Endodermal cell (in vitro differentiated cells): ENCODE measurements around the gene DCPS. TPM values are rescaled to one million over a fixed set of nuclear protein-coding genes. Genes with fewer than 3 reads are reported as not detected.

Experiments used
- DNase-seq: peaks from one replicate; pipeline ENCODE4 v3.0.0-alpha.2; 2017
- H3K27ac ChIP-seq: 2 replicates; pipeline ENCODE4 v1.5.1; 2013; ENCODE audit warnings: mild to moderate bottlenecking, low read depth, low read length, moderate library complexity
- H3K27me3 ChIP-seq: 2 replicates; pipeline ENCODE4 v1.6.1; 2013; ENCODE audit warnings: mild to moderate bottlenecking, low read length, moderate library complexity; ENCODE audit not compliant: insufficient read depth, control insufficient read depth, poor library complexity, severe bottlenecking
- H3K36me3 ChIP-seq: 2 replicates; pipeline ENCODE4 v1.7.0; 2013; ENCODE audit warnings: mild to moderate bottlenecking, low read length, moderate library complexity; ENCODE audit not compliant: control insufficient read depth, insufficient read depth
- H3K4me1 ChIP-seq: one replicate; pipeline ENCODE4 v1.7.0; 2013; ENCODE audit warnings: low read length; ENCODE audit not compliant: control insufficient read depth, insufficient read depth
- H3K4me3 ChIP-seq: 2 replicates; pipeline ENCODE4 v1.5.1; 2013; ENCODE audit warnings: mild to moderate bottlenecking, low read length, moderate library complexity
- H3K9ac ChIP-seq: 2 replicates; pipeline ENCODE4 v1.6.1; 2013; ENCODE audit warnings: mild to moderate bottlenecking, low read length, moderate library complexity; ENCODE audit not compliant: poor library complexity, severe bottlenecking; ENCODE audit errors: extremely low read depth
- H3K9me3 ChIP-seq: 2 replicates; pipeline ENCODE4 v1.6.1; 2013; ENCODE audit warnings: mild to moderate bottlenecking, low read length, moderate library complexity; ENCODE audit not compliant: control insufficient read depth
- H3K27ac Mint-ChIP-seq: 2 replicates; pipeline ENCODE4 v1.8.0; 2020; ENCODE audit warnings: mixed read lengths
- H3K27me3 Mint-ChIP-seq: 2 replicates; pipeline ENCODE4 v1.8.0; 2021; ENCODE audit warnings: mild to moderate bottlenecking, mixed read lengths; ENCODE audit not compliant: insufficient read depth
- H3K36me3 Mint-ChIP-seq: 2 replicates; pipeline ENCODE4 v1.8.0; 2020; ENCODE audit warnings: low read depth, mixed read lengths
- H3K4me1 Mint-ChIP-seq: 2 replicates; pipeline ENCODE4 v1.8.0; 2020; ENCODE audit warnings: mixed read lengths
- H3K4me3 Mint-ChIP-seq: 2 replicates; pipeline ENCODE4 v1.8.0; 2020; ENCODE audit warnings: mild to moderate bottlenecking, moderate library complexity, mixed read lengths
- H3K9me3 Mint-ChIP-seq: 2 replicates; pipeline ENCODE4 v1.8.0; 2020; ENCODE audit warnings: mild to moderate bottlenecking, mixed read lengths
- WGBS, 2 experiments: methylation state at CpG; one replicate each; pipeline versions ENCODE4 v1.1.5 to v1.1.7; 2013; ENCODE audit warnings: missing lambda C conversion rate in 2 of 2, mixed read lengths in 1 of 2; ENCODE audit not compliant: insufficient coverage in 1 of 2, insufficient read length in 1 of 2; 5-methylcytosine and 5-hydroxymethylcytosine counted together
- total RNA-seq, 2 donors: library from RNA; stranded (reverse); fragmentation: NEBNext Ultra II Directional in 1 of 2; extraction: Animal tissue kit (Norgen Biotek cat#: 25700) in 1 of 2; gene quantifications; 2 replicates in 1 of 2; 3 replicates in 1 of 2; pipeline ENCODE4 v1.2.1, GENCODE V29; 2021
- TF ChIP-seq, protein P1 (sequence below): fragments of 200-600 bp; sonication (generic); conservative IDR thresholded peaks from 2 replicates; pipeline ENCODE4 v1.5.0; 2021; ENCODE audit warnings: antibody characterized with exemption, mild to moderate bottlenecking

Gene DCPS
- total RNA-seq, 2 donors from 2014 or later = 19.0 to 22.6 TPM

DNA sequence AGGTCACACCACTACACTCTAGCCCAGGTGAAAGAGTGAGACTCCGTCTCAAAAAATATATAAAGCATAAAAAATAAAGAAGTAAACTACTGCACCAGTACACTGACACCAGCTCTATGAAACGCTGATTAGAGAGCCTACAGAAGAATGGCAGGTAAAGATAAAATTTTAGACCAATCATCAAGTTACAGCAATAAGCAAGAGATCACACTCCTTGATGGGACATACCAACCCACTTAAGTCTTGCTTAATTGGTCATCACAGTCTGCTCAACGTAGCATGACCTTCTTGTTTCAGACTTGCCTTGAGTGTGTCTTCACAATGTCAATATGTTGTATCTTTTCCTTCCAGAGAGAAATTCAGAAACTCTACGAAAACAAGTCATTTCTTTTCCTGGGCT lies 47.6 kb upstream of the DCPS start:
- Mint-ChIP-seq H3K27ac (no peak overlapping the region), H3K9me3 (no peaks in the 10 kb centered on the region), H3K4me1 (no peaks in the 10 kb centered on the region), H3K36me3 (peaks cover 76% of the 10 kb centered on the region), H3K27me3 (no peaks in the 10 kb centered on the region), H3K4me3 (no peak overlapping the region)
- Histone ChIP-seq H3K27ac (no peak overlapping the region), H3K9me3 (no peaks in the 10 kb centered on the region), H3K27me3 (no peaks in the 10 kb centered on the region), H3K9ac (no peak overlapping the region), H3K36me3 (peaks cover 60% of the 10 kb centered on the region), H3K4me3 (no peak overlapping the region), H3K4me1 (no peaks in the 10 kb centered on the region)
- no peak for DNase-seq
- WGBS, 2 experiments = 91 to 93% methylated on average over 3 of the region's 4 CpGs
- TF ChIP-seq, protein P1, sequence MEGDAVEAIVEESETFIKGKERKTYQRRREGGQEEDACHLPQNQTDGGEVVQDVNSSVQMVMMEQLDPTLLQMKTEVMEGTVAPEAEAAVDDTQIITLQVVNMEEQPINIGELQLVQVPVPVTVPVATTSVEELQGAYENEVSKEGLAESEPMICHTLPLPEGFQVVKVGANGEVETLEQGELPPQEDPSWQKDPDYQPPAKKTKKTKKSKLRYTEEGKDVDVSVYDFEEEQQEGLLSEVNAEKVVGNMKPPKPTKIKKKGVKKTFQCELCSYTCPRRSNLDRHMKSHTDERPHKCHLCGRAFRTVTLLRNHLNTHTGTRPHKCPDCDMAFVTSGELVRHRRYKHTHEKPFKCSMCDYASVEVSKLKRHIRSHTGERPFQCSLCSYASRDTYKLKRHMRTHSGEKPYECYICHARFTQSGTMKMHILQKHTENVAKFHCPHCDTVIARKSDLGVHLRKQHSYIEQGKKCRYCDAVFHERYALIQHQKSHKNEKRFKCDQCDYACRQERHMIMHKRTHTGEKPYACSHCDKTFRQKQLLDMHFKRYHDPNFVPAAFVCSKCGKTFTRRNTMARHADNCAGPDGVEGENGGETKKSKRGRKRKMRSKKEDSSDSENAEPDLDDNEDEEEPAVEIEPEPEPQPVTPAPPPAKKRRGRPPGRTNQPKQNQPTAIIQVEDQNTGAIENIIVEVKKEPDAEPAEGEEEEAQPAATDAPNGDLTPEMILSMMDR = no peak

GRCh38 chr11:126257144-126257543 lies 46.7 kb upstream of the DCPS start:
- H3K27me3 ChIP-seq = no peaks in the 10 kb centered on the region
- no peak overlapping the region for H3K27ac ChIP-seq
- Mint-ChIP-seq H3K27me3 (no peaks in the 10 kb centered on the region), H3K4me3 (no peak overlapping the region), H3K27ac (no peak overlapping the region), H3K9me3 (no peaks in the 10 kb centered on the region), H3K36me3 (peaks cover 77% of the 10 kb centered on the region), H3K4me1 (no peaks in the 10 kb centered on the region)
- H3K36me3 ChIP-seq = peaks cover 60% of the 10 kb centered on the region
- H3K9me3 ChIP-seq = no peaks in the 10 kb centered on the region
- no peak overlapping the region for H3K9ac ChIP-seq
- 97 to 100% methylated on average over 1 to 2 of the region's 2 CpGs for WGBS, 2 experiments
- H3K4me1 ChIP-seq = no peaks in the 10 kb centered on the region
- no peak overlapping the region for H3K4me3 ChIP-seq
- TF ChIP-seq, protein P1 = no peak
- no peak for DNase-seq

- H3K9ac ChIP-seq = no peak overlapping the region
- H3K4me3 ChIP-seq = no peak overlapping the region
- H3K27ac ChIP-seq = no peak overlapping the region
- no peaks in the 10 kb centered on the region for H3K27me3 ChIP-seq
- Mint-ChIP-seq H3K27me3 (no peaks in the 10 kb centered on the region), H3K36me3 (peaks cover 77% of the 10 kb centered on the region), H3K4me3 (no peak overlapping the region), H3K27ac (no peak overlapping the region), H3K9me3 (no peaks in the 10 kb centered on the region), H3K4me1 (no peaks in the 10 kb centered on the region)
- no peaks in the 10 kb centered on the region for H3K4me1 ChIP-seq
- no peak for DNase-seq
- TF ChIP-seq, protein P1 = no peak
- no peaks in the 10 kb centered on the region for H3K9me3 ChIP-seq
- 93 to 100% methylated on average over 1 of the region's 2 CpGs for WGBS, 2 experiments
- H3K36me3 ChIP-seq = peaks cover 65% of the 10 kb centered on the region
These were observed 46.1 kb upstream of the DCPS start for GRCh38 chr11:126257764-126258163.
